ENCODE results near the gene TCAP.
A peak's percentile ranks its signal among the peaks of the same experiment; 100 is the strongest.

Gene TCAP

DNA sequence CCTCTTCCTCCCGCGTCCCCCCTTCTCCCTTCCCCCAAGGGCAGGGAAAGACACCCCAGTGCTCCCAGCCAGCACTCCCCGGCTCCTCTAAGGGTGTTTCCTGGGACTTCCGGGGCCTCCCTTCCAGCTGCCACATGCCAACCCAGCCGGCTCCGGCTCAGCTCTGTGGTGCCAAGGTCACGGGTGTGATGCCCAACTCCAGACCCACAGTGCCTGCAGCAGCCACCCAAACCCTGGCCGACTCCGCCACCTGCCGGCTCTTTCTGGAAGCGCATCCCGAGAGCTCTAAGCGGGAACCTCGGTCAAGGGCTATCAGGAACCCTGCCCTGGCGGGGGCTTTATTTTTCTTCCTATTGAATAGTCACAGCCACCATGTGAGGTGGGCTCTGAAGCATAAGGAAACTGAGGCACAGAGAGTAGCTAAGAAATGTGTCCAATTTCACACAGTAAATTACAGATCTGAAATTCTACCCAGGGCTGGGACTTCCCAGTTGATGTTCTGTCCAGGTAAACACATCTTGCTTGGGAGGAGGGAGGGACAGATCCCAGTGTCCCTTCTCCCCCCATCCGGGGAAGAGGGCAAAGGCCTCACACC is 41.7 kb upstream of the TCAP start:
- no peak overlapping the region for H3K27ac ChIP-seq (ENCODE audit: low read length)
- H3K4me3 ChIP-seq (ENCODE audit: low read length in 2 of 2): no peak overlapping the region
- H3K27me3 ChIP-seq (ENCODE audit: control insufficient read depth in 1 of 2, insufficient read depth in 2 of 2, low read length in 2 of 2): peaks cover 30 to 44% of the 10 kb centered on the region in 2 donors
- no peaks in the 10 kb centered on the region for H3K9me3 ChIP-seq (ENCODE audit: control insufficient read depth in 2 of 2, low read length in 2 of 2)
- H3K36me3 ChIP-seq (ENCODE audit: control insufficient read depth in 2 of 2, insufficient read depth in 2 of 2, low read length in 2 of 2): no peaks in the 10 kb centered on the region
- no peak overlapping the region for H3K9ac ChIP-seq (ENCODE audit: low read length in 2 of 2)
- H3K4me1 ChIP-seq (ENCODE audit: control insufficient read depth, insufficient read depth, low read length): peaks cover 28% of the 10 kb centered on the region

DNA sequence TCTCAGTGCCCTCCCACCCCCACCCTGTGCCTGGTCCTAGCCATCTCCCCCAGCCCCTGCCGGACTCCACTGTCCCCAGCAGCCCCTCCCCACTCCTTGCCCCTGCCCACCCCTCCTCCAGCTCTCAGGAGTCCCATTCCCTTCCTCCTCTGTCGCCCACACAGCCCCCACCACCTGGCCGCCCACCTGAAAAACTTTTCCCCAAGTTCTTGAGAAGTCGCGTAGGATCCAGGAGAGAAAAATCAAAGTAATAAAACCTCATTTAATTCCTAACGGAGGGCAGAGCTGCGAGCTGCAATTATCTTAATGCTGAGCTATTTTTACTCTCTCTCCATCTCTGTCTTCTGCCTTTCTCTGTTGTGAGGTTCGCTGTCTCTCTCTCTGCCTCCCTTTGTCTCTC is 40.8 kb upstream of the TCAP start:
- Histone ChIP-seq H3K36me3 (ENCODE audit: control insufficient read depth in 2 of 2, insufficient read depth in 2 of 2, low read length in 2 of 2) (no peaks in the 10 kb centered on the region), H3K9me3 (ENCODE audit: control insufficient read depth in 2 of 2, low read length in 2 of 2) (no peaks in the 10 kb centered on the region), H3K4me1 (ENCODE audit: control insufficient read depth, insufficient read depth, low read length) (peaks cover 22% of the 10 kb centered on the region), H3K4me3 (ENCODE audit: low read length in 2 of 2) (no peak overlapping the region), H3K9ac (ENCODE audit: low read length in 2 of 2) (no peak overlapping the region), H3K27ac (ENCODE audit: low read length) (no peak overlapping the region), H3K27me3 (ENCODE audit: control insufficient read depth in 1 of 2, insufficient read depth in 2 of 2, low read length in 2 of 2) (peaks cover 35 to 52% of the 10 kb centered on the region in 2 donors)

- Histone ChIP-seq H3K9ac (ENCODE audit: low read length in 2 of 2) (no peak overlapping the region), H3K27ac (ENCODE audit: low read length) (no peak overlapping the region), H3K4me1 (ENCODE audit: control insufficient read depth, insufficient read depth, low read length) (peaks cover 22% of the 10 kb centered on the region)
These were observed 39.9 kb upstream of the TCAP start for GRCh38 chr17:39625198-39625785.

DNA sequence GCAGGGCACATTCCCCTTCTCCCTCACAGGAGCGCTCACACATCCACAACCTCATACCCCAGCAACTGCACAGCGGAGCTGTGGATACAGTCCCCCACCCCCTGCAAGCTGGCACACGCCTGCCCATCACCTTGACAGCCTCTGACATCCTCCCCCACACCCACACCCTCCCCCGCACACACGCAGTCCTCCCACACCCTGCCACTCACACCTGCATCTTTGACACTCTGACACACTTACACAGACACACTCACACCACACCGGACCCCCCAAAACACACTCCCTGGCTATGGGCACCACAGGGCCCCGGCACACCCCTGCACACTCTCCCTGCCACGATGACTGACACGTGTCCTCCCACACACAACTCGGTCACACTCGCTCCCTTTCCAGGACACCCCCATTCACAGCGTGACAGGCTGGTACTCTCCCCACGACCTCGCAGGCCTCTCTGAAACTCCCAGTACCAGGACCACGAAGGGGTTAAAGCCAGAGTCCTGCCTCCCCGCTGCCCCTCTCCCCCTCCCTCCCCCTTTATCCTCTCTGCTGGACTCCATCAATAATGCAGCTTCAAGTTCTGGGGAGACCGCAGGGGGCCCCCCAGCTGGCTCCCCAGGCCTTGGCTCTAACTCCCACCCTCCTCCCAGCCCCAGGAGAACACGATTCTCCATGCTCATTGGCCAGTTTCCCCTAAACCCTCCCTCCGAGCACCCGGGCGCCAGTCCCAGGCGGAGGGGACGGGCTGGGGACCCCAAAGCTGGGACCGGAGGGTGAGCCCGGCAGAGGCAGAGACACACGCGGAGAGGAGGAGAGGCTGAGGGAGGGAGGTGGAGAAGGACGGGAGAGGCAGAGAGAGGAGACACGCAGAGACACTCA is 38.7 kb upstream of the TCAP start, which contains the start of gene PPP1R1B:
Gene PPP1R1B, plus strand, starts transcription at position 782 of the 876 bp plus-strand sequence. CDS start 441 bp downstream, outside the sequence.
- peaks cover 38 to 61% of the 10 kb centered on the region in 2 donors for H3K27me3 ChIP-seq (ENCODE audit: control insufficient read depth in 1 of 2, insufficient read depth in 2 of 2, low read length in 2 of 2)
- H3K4me1 ChIP-seq (ENCODE audit: control insufficient read depth, insufficient read depth, low read length): peaks cover 22% of the 10 kb centered on the region
- peak within 1 kb of the TSS in 1 of 2 donors; percentile 54 for H3K4me3 ChIP-seq (ENCODE audit: low read length in 2 of 2)
- no peaks in the 10 kb centered on the region for H3K9me3 ChIP-seq (ENCODE audit: control insufficient read depth in 2 of 2, low read length in 2 of 2)
- H3K36me3 ChIP-seq (ENCODE audit: control insufficient read depth in 2 of 2, insufficient read depth in 2 of 2, low read length in 2 of 2): no peaks in the 10 kb centered on the region
- H3K9ac ChIP-seq (ENCODE audit: low read length in 2 of 2): no peak within 1 kb of the TSS
- H3K27ac ChIP-seq (ENCODE audit: low read length): no peak within 1 kb of the TSS

More at GRCh38 chr17:39625198-39625785, 39.9 kb upstream of the TCAP start:
- Histone ChIP-seq H3K4me3 (ENCODE audit: low read length in 2 of 2) (no peak overlapping the region), H3K27me3 (ENCODE audit: control insufficient read depth in 1 of 2, insufficient read depth in 2 of 2, low read length in 2 of 2) (peaks cover 39 to 61% of the 10 kb centered on the region in 2 donors), H3K9me3 (ENCODE audit: control insufficient read depth in 2 of 2, low read length in 2 of 2) (no peaks in the 10 kb centered on the region), H3K36me3 (ENCODE audit: control insufficient read depth in 2 of 2, insufficient read depth in 2 of 2, low read length in 2 of 2) (no peaks in the 10 kb centered on the region)

- Histone ChIP-seq H3K4me3 (ENCODE audit: low read length in 2 of 2) (peak overlapping the region in 1 of 2 donors; percentile 54), H3K27ac (ENCODE audit: low read length) (no peak overlapping the region), H3K9me3 (ENCODE audit: control insufficient read depth in 2 of 2, low read length in 2 of 2) (no peaks in the 10 kb centered on the region), H3K36me3 (ENCODE audit: control insufficient read depth in 2 of 2, insufficient read depth in 2 of 2, low read length in 2 of 2) (no peaks in the 10 kb centered on the region), H3K9ac (ENCODE audit: low read length in 2 of 2) (no peak overlapping the region), H3K27me3 (ENCODE audit: control insufficient read depth in 1 of 2, insufficient read depth in 2 of 2, low read length in 2 of 2) (peaks cover 43 to 61% of the 10 kb centered on the region in 2 donors), H3K4me1 (ENCODE audit: control insufficient read depth, insufficient read depth, low read length) (peaks cover 18% of the 10 kb centered on the region)
These were observed 38.0 kb upstream of the TCAP start for GRCh38 chr17:39627047-39627711.

DNA sequence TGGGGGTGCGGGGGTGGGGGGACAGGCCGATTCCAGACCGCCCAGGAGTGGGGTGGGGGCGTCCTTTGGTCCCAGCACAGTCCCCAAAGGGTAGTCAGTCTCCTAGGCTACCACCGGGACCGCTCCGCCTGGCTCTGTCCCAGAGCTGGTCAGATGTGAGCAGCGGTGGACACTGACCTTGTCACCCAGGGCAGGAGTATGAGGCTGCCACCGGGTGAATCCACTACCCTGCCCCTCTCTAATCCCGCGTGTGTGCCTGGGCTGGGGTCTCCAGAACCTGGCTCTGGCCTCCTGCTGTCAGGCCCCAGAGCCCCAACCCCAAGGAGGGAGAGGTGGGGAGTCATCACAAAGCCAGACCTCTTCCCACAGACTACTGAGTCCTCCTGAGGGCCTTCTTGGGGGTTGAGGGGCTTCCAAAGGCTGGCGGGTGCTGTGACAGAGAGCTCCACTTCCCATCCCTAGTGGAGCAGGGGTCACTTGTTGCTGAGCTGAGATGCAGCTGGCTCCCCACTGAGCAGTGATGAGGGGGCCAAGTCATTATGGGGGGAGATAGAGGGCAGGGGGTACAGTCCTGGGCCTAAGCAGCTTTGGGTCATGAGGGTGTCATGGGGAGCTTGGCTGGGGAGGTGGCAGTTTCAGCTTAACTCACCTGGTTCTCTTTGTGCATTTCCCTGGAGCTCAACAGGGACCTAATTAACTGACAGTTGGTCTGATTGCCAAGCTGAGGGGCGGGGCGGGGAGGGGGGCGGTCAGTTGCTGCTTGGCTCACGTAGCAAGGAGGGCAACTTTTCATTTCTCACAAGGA is 37.2 kb upstream of the TCAP start:
- Histone ChIP-seq H3K4me1 (ENCODE audit: control insufficient read depth, insufficient read depth, low read length) (peaks cover 14% of the 10 kb centered on the region), H3K36me3 (ENCODE audit: control insufficient read depth in 2 of 2, insufficient read depth in 2 of 2, low read length in 2 of 2) (no peaks in the 10 kb centered on the region), H3K9me3 (ENCODE audit: control insufficient read depth in 2 of 2, low read length in 2 of 2) (no peaks in the 10 kb centered on the region), H3K27me3 (ENCODE audit: control insufficient read depth in 1 of 2, insufficient read depth in 2 of 2, low read length in 2 of 2) (peaks cover 43 to 61% of the 10 kb centered on the region in 2 donors), H3K27ac (ENCODE audit: low read length) (no peak overlapping the region), H3K4me3 (ENCODE audit: low read length in 2 of 2) (no peak overlapping the region), H3K9ac (ENCODE audit: low read length in 2 of 2) (no peak overlapping the region)

- peaks cover 41 to 61% of the 10 kb centered on the region in 2 donors for H3K27me3 ChIP-seq (ENCODE audit: control insufficient read depth in 1 of 2, insufficient read depth in 2 of 2, low read length in 2 of 2)
- H3K9me3 ChIP-seq (ENCODE audit: control insufficient read depth in 2 of 2, low read length in 2 of 2): no peaks in the 10 kb centered on the region
- H3K4me3 ChIP-seq (ENCODE audit: low read length in 2 of 2): no peak overlapping the region
- H3K9ac ChIP-seq (ENCODE audit: low read length in 2 of 2): no peak overlapping the region
- H3K4me1 ChIP-seq (ENCODE audit: control insufficient read depth, insufficient read depth, low read length): peaks cover 13% of the 10 kb centered on the region
- H3K36me3 ChIP-seq (ENCODE audit: control insufficient read depth in 2 of 2, insufficient read depth in 2 of 2, low read length in 2 of 2): no peaks in the 10 kb centered on the region
- no peak overlapping the region for H3K27ac ChIP-seq (ENCODE audit: low read length)
These were observed 36.3 kb upstream of the TCAP start for GRCh38 chr17:39628655-39629493.

DNA sequence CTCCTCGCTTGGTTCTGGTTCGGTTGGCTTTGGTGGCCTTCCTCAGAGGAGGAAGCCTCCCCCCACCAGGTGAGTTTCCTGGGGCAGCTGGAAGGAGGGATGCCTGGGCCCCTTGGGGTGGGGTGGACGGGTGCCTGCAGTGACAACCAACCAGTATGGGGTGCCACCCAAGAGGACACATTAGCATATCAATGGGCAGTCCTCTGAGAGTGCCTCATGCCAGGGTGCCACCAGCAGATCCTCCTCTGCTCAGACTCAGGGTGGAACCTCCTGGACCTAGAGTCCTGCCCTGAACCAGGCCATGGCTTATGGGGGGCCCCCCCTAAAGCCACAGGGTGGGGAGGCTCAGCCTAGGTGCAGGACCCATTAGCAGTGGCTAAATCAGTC is 35.7 kb upstream of the TCAP start:
- H3K36me3 ChIP-seq (ENCODE audit: control insufficient read depth in 2 of 2, insufficient read depth in 2 of 2, low read length in 2 of 2): no peaks in the 10 kb centered on the region
- H3K27me3 ChIP-seq (ENCODE audit: control insufficient read depth in 1 of 2, insufficient read depth in 2 of 2, low read length in 2 of 2): peaks cover 41 to 58% of the 10 kb centered on the region in 2 donors
- no peak overlapping the region for H3K4me3 ChIP-seq (ENCODE audit: low read length in 2 of 2)
- H3K9me3 ChIP-seq (ENCODE audit: control insufficient read depth in 2 of 2, low read length in 2 of 2): no peaks in the 10 kb centered on the region
- no peak overlapping the region for H3K27ac ChIP-seq (ENCODE audit: low read length)
- H3K9ac ChIP-seq (ENCODE audit: low read length in 2 of 2): no peak overlapping the region
- H3K4me1 ChIP-seq (ENCODE audit: control insufficient read depth, insufficient read depth, low read length): peaks cover 19% of the 10 kb centered on the region

DNA sequence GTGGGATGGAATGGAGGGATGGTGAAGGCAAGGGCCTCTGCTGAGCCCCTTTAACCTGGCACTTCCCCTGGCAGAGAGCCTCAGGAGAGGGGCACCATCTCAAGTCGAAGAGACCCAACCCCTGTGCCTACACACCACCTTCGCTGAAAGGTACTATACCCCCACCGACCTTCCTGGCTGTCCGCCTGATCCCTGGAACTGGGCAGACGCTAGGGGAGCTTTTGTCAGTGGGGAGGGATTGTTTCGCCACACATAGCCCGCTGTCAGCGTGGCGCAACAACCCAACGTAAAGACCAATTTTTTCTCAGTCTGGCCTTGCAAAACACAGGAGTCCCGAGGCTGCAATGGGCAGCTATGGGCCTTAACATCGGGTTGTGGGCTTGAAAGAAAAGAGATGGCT is 35.3 kb upstream of the TCAP start:
- H3K36me3 ChIP-seq (ENCODE audit: control insufficient read depth in 2 of 2, insufficient read depth in 2 of 2, low read length in 2 of 2): no peaks in the 10 kb centered on the region
- no peak overlapping the region for H3K4me3 ChIP-seq (ENCODE audit: low read length in 2 of 2)
- H3K9ac ChIP-seq (ENCODE audit: low read length in 2 of 2): no peak overlapping the region
- H3K27ac ChIP-seq (ENCODE audit: low read length): no peak overlapping the region
- peaks cover 21% of the 10 kb centered on the region for H3K4me1 ChIP-seq (ENCODE audit: control insufficient read depth, insufficient read depth, low read length)
- no peaks in the 10 kb centered on the region for H3K9me3 ChIP-seq (ENCODE audit: control insufficient read depth in 2 of 2, low read length in 2 of 2)
- H3K27me3 ChIP-seq (ENCODE audit: control insufficient read depth in 1 of 2, insufficient read depth in 2 of 2, low read length in 2 of 2): peaks cover 38 to 54% of the 10 kb centered on the region in 2 donors

Data from stomach smooth muscle (tissue), 2 donors.